ENCODE measurements around the gene CELF4. TPM values are rescaled to one million over a fixed set of nuclear protein-coding genes. Genes with fewer than 3 reads are reported as not detected.

CELF4 gene
- polyA plus RNA-seq, 2 donors = 0.02 to 0.06 TPM

GRCh38 chr18:37575646-37576045 is 10.0 kb upstream of the CELF4 start:
- H3K27ac ChIP-seq (ENCODE audit: low read depth in 2 of 2, low read length in 1 of 2) = no peak overlapping the region
- H3K4me3 ChIP-seq (ENCODE audit: low read depth in 1 of 2, low read length in 2 of 2) = no peak overlapping the region
- peaks cover 0 to 3% of the 10 kb centered on the region in 2 donors for H3K27me3 ChIP-seq (ENCODE audit: control insufficient read depth in 1 of 2, insufficient read depth in 2 of 2, low read length in 2 of 2)
- 79 to 91% methylated on average over 10 of the region's 10 CpGs for WGBS, 2 donors
- no peaks in the 10 kb centered on the region for H3K36me3 ChIP-seq (ENCODE audit: control insufficient read depth in 2 of 2, insufficient read depth in 2 of 2, low read length in 1 of 2)
- no peaks in the 10 kb centered on the region for H3K9me3 ChIP-seq (ENCODE audit: control insufficient read depth in 2 of 2, insufficient read depth in 1 of 2, low read depth in 1 of 2, low read length in 1 of 2)
- H3K4me1 ChIP-seq (ENCODE audit: control insufficient read depth in 2 of 2, insufficient read depth in 2 of 2, low read length in 1 of 2) = peaks cover 0 to 3% of the 10 kb centered on the region in 2 donors

GRCh38 chr18:37574113-37574512 is 8.5 kb upstream of the CELF4 start:
- WGBS, 2 donors = 61 to 64% methylated on average over 7 of the region's 7 CpGs
- H3K27ac ChIP-seq (ENCODE audit: low read depth in 2 of 2, low read length in 1 of 2) = no peak overlapping the region
- H3K4me1 ChIP-seq (ENCODE audit: control insufficient read depth in 2 of 2, insufficient read depth in 2 of 2, low read length in 1 of 2) = peaks cover 0 to under 1% of the 10 kb centered on the region in 2 donors
- H3K27me3 ChIP-seq (ENCODE audit: control insufficient read depth in 1 of 2, insufficient read depth in 2 of 2, low read length in 2 of 2) = peaks cover 0 to under 1% of the 10 kb centered on the region in 2 donors
- H3K36me3 ChIP-seq (ENCODE audit: control insufficient read depth in 2 of 2, insufficient read depth in 2 of 2, low read length in 1 of 2) = no peaks in the 10 kb centered on the region
- no peaks in the 10 kb centered on the region for H3K9me3 ChIP-seq (ENCODE audit: control insufficient read depth in 2 of 2, insufficient read depth in 1 of 2, low read depth in 1 of 2, low read length in 1 of 2)
- no peak overlapping the region for H3K4me3 ChIP-seq (ENCODE audit: low read depth in 1 of 2, low read length in 2 of 2)

- 60 to 68% methylated on average over 3 of the region's 3 CpGs for WGBS, 2 donors
- Histone ChIP-seq H3K9me3 (ENCODE audit: control insufficient read depth in 2 of 2, insufficient read depth in 1 of 2, low read depth in 1 of 2, low read length in 1 of 2) (no peaks in the 10 kb centered on the region), H3K4me3 (ENCODE audit: low read depth in 1 of 2, low read length in 2 of 2) (no peak overlapping the region), H3K4me1 (ENCODE audit: control insufficient read depth in 2 of 2, insufficient read depth in 2 of 2, low read length in 1 of 2) (no peaks in the 10 kb centered on the region), H3K27ac (ENCODE audit: low read depth in 2 of 2, low read length in 1 of 2) (no peak overlapping the region), H3K36me3 (ENCODE audit: control insufficient read depth in 2 of 2, insufficient read depth in 2 of 2, low read length in 1 of 2) (no peaks in the 10 kb centered on the region), H3K27me3 (ENCODE audit: control insufficient read depth in 1 of 2, insufficient read depth in 2 of 2, low read length in 2 of 2) (peaks cover 0 to 8% of the 10 kb centered on the region in 2 donors)
Observed at GRCh38 chr18:37572736-37573135, 7.1 kb upstream of the CELF4 start.

GRCh38 chr18:37571266-37571665 is 5.7 kb upstream of the CELF4 start:
- no peak overlapping the region for H3K27ac ChIP-seq (ENCODE audit: low read depth in 2 of 2, low read length in 1 of 2)
- H3K27me3 ChIP-seq (ENCODE audit: control insufficient read depth in 1 of 2, insufficient read depth in 2 of 2, low read length in 2 of 2) = peaks cover 0 to 10% of the 10 kb centered on the region in 2 donors
- 53 to 61% methylated on average over 5 of the region's 5 CpGs for WGBS, 2 donors
- H3K4me3 ChIP-seq (ENCODE audit: low read depth in 1 of 2, low read length in 2 of 2) = no peak overlapping the region
- no peaks in the 10 kb centered on the region for H3K36me3 ChIP-seq (ENCODE audit: control insufficient read depth in 2 of 2, insufficient read depth in 2 of 2, low read length in 1 of 2)
- H3K4me1 ChIP-seq (ENCODE audit: control insufficient read depth in 2 of 2, insufficient read depth in 2 of 2, low read length in 1 of 2) = peaks cover 0 to 3% of the 10 kb centered on the region in 2 donors
- H3K9me3 ChIP-seq (ENCODE audit: control insufficient read depth in 2 of 2, insufficient read depth in 1 of 2, low read depth in 1 of 2, low read length in 1 of 2) = no peaks in the 10 kb centered on the region

- WGBS, 2 donors = 59 to 73% methylated on average over 5 of the region's 5 CpGs
- Histone ChIP-seq H3K27me3 (ENCODE audit: control insufficient read depth in 1 of 2, insufficient read depth in 2 of 2, low read length in 2 of 2) (peaks cover 0 to 10% of the 10 kb centered on the region in 2 donors), H3K27ac (ENCODE audit: low read depth in 2 of 2, low read length in 1 of 2) (no peak overlapping the region), H3K36me3 (ENCODE audit: control insufficient read depth in 2 of 2, insufficient read depth in 2 of 2, low read length in 1 of 2) (no peaks in the 10 kb centered on the region), H3K4me3 (ENCODE audit: low read depth in 1 of 2, low read length in 2 of 2) (no peak overlapping the region), H3K4me1 (ENCODE audit: control insufficient read depth in 2 of 2, insufficient read depth in 2 of 2, low read length in 1 of 2) (peaks cover 0 to 6% of the 10 kb centered on the region in 2 donors), H3K9me3 (ENCODE audit: control insufficient read depth in 2 of 2, insufficient read depth in 1 of 2, low read depth in 1 of 2, low read length in 1 of 2) (no peaks in the 10 kb centered on the region)
Observed at GRCh38 chr18:37570336-37570930, 4.8 kb upstream of the CELF4 start.

- peaks cover 0 to 13% of the 10 kb centered on the region in 2 donors for H3K27me3 ChIP-seq (ENCODE audit: control insufficient read depth in 1 of 2, insufficient read depth in 2 of 2, low read length in 2 of 2)
- WGBS, 2 donors = 56 to 59% methylated on average over 4 of the region's 4 CpGs
- H3K4me1 ChIP-seq (ENCODE audit: control insufficient read depth in 2 of 2, insufficient read depth in 2 of 2, low read length in 1 of 2) = peaks cover 6 to 11% of the 10 kb centered on the region in 2 donors
- H3K36me3 ChIP-seq (ENCODE audit: control insufficient read depth in 2 of 2, insufficient read depth in 2 of 2, low read length in 1 of 2) = no peaks in the 10 kb centered on the region
- H3K27ac ChIP-seq (ENCODE audit: low read depth in 2 of 2, low read length in 1 of 2) = no peak overlapping the region
- H3K9me3 ChIP-seq (ENCODE audit: control insufficient read depth in 2 of 2, insufficient read depth in 1 of 2, low read depth in 1 of 2, low read length in 1 of 2) = no peaks in the 10 kb centered on the region
- no peak overlapping the region for H3K4me3 ChIP-seq (ENCODE audit: low read depth in 1 of 2, low read length in 2 of 2)
Observed at GRCh38 chr18:37568671-37569070, 3.1 kb upstream of the CELF4 start.

GRCh38 chr18:37567994-37568359 is 2.4 kb upstream of the CELF4 start:
- H3K9me3 ChIP-seq (ENCODE audit: control insufficient read depth in 2 of 2, insufficient read depth in 1 of 2, low read depth in 1 of 2, low read length in 1 of 2) = no peaks in the 10 kb centered on the region
- H3K4me1 ChIP-seq (ENCODE audit: control insufficient read depth in 2 of 2, insufficient read depth in 2 of 2, low read length in 1 of 2) = peaks cover 6 to 11% of the 10 kb centered on the region in 2 donors
- H3K27me3 ChIP-seq (ENCODE audit: control insufficient read depth in 1 of 2, insufficient read depth in 2 of 2, low read length in 2 of 2) = peaks cover 0 to 13% of the 10 kb centered on the region in 2 donors
- H3K36me3 ChIP-seq (ENCODE audit: control insufficient read depth in 2 of 2, insufficient read depth in 2 of 2, low read length in 1 of 2) = no peaks in the 10 kb centered on the region
- H3K4me3 ChIP-seq (ENCODE audit: low read depth in 1 of 2, low read length in 2 of 2) = no peak overlapping the region
- 33 to 43% methylated on average over 10 of the region's 10 CpGs for WGBS, 2 donors
- H3K27ac ChIP-seq (ENCODE audit: low read depth in 2 of 2, low read length in 1 of 2) = no peak overlapping the region

GRCh38 chr18:37567061-37567993 is 1.7 kb upstream of the CELF4 start:
- Histone ChIP-seq H3K27ac (ENCODE audit: low read depth in 2 of 2, low read length in 1 of 2) (no peak overlapping the region), H3K27me3 (ENCODE audit: control insufficient read depth in 1 of 2, insufficient read depth in 2 of 2, low read length in 2 of 2) (peaks cover 0 to 15% of the 10 kb centered on the region in 2 donors), H3K36me3 (ENCODE audit: control insufficient read depth in 2 of 2, insufficient read depth in 2 of 2, low read length in 1 of 2) (no peaks in the 10 kb centered on the region), H3K4me3 (ENCODE audit: low read depth in 1 of 2, low read length in 2 of 2) (peak overlapping the region; percentile 41 to 57), H3K9me3 (ENCODE audit: control insufficient read depth in 2 of 2, insufficient read depth in 1 of 2, low read depth in 1 of 2, low read length in 1 of 2) (no peaks in the 10 kb centered on the region), H3K4me1 (ENCODE audit: control insufficient read depth in 2 of 2, insufficient read depth in 2 of 2, low read length in 1 of 2) (peaks cover 6 to 11% of the 10 kb centered on the region in 2 donors)
- 6 to 7% methylated on average over 67 to 72 of the region's 72 CpGs for WGBS, 2 donors

GRCh38 chr18:37566479-37567060 is 972 bp upstream of the CELF4 start:
- no peak overlapping the region for H3K27ac ChIP-seq (ENCODE audit: low read depth in 2 of 2, low read length in 1 of 2)
- H3K4me3 ChIP-seq (ENCODE audit: low read depth in 1 of 2, low read length in 2 of 2) = peak overlapping the region; percentile 41 to 57
- H3K4me1 ChIP-seq (ENCODE audit: control insufficient read depth in 2 of 2, insufficient read depth in 2 of 2, low read length in 1 of 2) = peaks cover 6 to 11% of the 10 kb centered on the region in 2 donors
- no peaks in the 10 kb centered on the region for H3K9me3 ChIP-seq (ENCODE audit: control insufficient read depth in 2 of 2, insufficient read depth in 1 of 2, low read depth in 1 of 2, low read length in 1 of 2)
- H3K36me3 ChIP-seq (ENCODE audit: control insufficient read depth in 2 of 2, insufficient read depth in 2 of 2, low read length in 1 of 2) = no peaks in the 10 kb centered on the region
- 1 to 2% methylated on average over 33 to 51 of the region's 51 CpGs for WGBS, 2 donors
- H3K27me3 ChIP-seq (ENCODE audit: control insufficient read depth in 1 of 2, insufficient read depth in 2 of 2, low read length in 2 of 2) = peaks cover 0 to 15% of the 10 kb centered on the region in 2 donors

Measured in esophagus (tissue), 2 donors.